NK-92 (cell line): Measurements from ENCODE around the gene PLCG2.
A peak's percentile ranks its signal among the peaks of the same experiment; 100 is the strongest.
"Not testable (repeated sequence)": the region's sequence is repeated elsewhere in the genome, so short reads cannot be mapped to it uniquely, and the experiment has no call there.

Experiments
- DNase-seq: peaks from one replicate; lab custom pipeline; 2025; ENCODE audit not compliant: unreplicated experiment; lab: John Stamatoyannopoulos, UW

PLCG2 gene

DNA sequence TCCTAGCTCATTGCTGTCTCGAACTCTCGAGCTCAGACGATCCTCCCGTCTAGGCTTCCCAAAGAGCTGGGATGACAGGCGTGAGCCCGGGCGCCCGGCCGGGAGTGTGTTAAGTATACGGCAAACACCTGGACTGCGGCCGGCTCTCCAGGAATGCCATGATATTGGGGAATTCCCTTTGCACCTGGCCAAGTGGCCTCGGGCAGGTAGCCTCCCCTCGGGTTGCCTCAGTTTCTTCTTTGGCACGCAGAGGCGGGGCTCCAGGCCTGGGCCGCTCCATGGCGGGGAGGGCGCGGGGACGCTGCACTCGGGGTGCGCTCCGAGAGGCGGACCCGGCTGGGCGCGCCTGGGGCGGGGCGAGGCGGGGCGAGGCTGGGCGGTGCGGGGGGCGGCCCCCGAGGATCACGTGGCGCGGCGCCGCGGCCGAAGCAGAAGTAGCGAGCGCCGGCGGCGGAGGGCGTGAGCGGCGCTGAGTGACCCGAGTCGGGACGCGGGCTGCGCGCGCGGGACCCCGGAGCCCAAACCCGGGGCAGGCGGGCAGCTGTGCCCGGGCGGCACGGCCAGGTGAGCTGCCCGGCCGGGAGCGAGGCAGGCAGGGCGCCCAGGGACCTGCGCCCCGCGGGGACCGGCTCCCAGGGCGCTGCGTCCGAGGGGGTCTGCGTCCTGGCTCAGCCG lies at the start of gene PLCG2:
Gene PLCG2 (plus strand): TSS at position 431 of the 675 bp plus-strand sequence. CDS start 6,699 bp downstream, outside the sequence.
- DNase-seq: no peak

GRCh38 chr16:81729451-81729850 lies 49.6 kb upstream of the PLCG2 start:
- no peak for DNase-seq

GRCh38 chr16:81730090-81731051 lies 48.7 kb upstream of the PLCG2 start:
- DNase-seq: no peak

DNA sequence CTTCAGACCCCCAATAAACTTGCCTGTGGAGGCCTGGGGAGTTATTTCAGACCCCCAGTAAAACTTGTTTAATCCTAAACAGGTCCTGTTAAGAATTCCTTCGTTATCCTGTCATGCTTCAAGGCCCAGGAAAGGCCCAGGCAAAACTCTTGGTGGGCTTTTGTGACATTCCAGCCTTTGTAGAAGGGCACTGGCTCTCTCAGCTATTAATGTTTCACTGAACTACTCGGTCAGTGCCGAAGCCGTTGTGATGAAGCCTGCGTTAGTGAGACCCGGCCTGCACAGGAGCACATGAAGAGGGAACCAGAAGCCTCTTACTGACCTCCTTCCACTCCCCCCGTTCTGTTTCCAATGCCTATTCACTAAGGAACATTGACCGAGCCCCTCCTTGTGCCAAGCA lies 47.4 kb upstream of the PLCG2 start:
- DNase-seq: no peak

DNA sequence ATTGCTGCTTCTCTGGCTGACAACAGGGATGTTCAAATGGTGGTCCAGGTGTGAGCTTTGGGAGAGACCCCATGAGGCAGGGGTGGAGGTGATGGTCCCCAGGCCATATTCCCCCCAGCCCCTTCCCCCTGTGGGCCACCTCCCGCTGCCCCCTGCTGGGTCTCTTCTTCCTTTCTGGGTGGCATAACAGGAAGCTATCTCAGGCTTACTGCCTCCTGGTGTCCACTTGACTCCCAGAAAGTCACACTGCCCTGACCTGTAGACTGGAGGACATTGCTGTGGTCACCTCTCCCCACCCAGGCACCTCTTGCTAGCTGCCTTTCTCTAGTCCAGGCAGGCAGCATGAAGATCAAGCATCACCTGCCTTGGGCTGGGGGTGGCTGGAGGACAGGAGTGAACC lies 46.4 kb upstream of the PLCG2 start:
- no peak for DNase-seq

GRCh38 chr16:81733295-81733694 lies 45.8 kb upstream of the PLCG2 start:
- no peak for DNase-seq

GRCh38 chr16:81734632-81735434 lies 44.3 kb upstream of the PLCG2 start:
- DNase-seq: no peak

- peak; percentile 9 for DNase-seq
Observed at GRCh38 chr16:81737885-81738536, 41.1 kb upstream of the PLCG2 start.

- DNase-seq: no peak
Observed at GRCh38 chr16:81738783-81739496, 40.2 kb upstream of the PLCG2 start.

DNA sequence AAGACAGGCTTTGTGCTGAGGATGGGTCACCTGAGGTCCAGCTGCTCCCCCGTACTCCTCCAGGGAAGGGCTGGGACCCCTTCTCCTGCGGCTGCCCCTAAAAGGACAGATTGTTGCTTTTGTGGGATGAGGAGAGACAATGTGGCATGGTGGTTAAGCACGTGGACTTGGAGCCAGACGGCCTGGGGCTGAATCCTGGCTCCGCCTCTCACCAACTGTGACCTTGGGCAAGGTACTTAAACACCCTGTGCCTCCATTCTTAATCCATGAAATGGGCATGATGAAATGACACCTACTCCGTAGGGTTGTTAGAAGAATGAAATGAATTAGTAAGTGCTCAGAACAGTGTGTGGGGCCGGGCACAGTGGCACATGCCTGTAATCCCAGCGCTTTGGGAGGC lies 39.6 kb upstream of the PLCG2 start:
- no peak for DNase-seq

GRCh38 chr16:81740169-81740568 lies 38.9 kb upstream of the PLCG2 start:
- DNase-seq: no peak

DNA sequence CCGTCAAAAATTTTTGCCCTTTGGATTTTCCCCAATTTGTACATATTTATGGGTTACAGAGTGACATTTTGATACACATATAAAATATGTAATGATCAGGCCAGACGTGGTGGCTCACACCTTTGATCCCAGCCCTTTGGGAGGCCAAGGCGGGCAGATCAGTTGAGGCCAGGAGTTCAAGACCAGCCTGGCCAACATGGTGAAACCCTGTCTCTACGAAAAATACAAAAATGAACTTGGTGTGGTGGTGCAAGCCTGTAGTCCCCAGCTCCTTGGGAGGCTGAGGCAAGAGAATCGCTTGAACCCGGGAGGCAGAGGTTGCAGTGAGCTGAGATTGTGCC lies 37.7 kb upstream of the PLCG2 start:
- not testable (repeated sequence) for DNase-seq

DNA sequence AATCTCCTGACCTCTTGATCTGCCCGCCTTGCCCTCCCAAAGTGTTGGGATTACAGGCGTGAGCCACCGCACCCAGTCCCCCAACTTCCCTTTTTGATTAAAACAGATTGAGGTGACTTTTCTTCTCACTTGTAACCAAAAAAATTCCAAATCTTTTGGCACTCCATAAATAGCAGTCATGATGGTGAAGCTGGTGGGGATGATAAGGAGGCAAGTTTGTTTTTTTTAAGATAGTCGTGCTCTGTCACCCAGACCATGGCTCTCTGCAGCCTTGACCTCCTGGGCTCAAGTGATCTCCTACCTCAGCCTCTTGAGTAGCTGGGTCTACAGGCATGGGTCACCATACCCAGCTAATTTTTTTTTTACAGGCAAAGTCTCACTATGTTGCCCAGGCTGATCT lies 34.7 kb upstream of the PLCG2 start:
- DNase-seq: no peak

DNA sequence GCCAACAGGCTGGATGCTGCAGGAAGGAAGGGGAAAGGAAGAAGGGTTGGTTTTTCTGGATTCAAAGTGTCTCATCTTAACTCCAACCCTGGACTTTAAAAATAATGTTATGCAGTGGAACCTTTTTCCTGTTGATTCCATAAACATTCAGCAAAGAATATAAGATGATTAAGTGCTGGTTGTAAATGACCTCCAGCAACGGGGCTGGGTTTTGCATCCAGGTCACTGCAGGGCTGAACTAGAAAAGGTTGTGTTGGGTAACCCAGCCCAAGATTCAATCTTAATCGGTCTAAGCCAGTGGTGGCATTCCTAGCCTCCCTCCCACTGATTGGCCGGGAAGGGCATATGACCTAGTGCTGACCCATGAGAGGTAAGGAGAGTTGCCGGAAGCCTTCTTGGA lies 34.2 kb upstream of the PLCG2 start:
- no peak for DNase-seq

DNA sequence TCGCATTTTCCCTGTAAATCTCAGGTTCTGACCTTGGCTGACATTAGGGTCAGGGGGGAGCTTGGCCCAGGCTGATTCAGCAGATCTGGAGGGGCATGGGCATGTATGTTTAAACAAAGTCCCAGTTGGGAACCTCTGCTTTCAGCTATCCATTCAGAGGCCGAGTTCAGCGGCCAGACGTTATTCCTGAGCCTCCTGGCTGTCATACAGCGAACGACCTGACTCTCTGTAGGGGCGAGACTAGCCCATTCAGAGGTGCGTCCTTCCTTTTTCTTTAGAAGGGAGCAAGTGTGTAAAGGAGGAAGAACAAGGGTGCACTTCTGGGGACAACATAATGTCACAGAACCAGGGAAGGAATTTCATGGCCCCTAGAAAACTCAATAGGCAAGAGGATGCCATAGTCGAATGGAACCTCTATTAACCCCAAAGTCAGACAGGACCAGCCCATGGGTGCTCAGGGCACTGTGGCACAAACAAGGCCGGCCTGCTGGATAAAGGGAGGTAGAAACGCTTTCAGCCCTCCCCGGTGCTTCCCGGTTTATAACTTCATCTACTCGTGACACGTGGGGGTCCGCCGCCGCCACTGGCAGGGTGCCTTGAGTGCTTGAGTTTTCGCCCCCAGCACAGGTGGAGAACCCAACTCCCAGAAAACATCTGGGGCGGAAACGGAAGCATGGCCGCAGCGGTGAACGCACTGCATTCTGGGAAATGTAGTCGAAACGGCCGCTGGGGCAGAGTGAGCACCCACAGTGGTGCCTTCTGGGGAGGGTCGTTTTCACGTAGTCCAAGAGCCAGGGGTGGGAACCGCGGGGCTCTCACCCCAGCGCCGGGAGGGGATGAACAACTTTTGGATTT lies 33.2 kb upstream of the PLCG2 start:
- no peak for DNase-seq

GRCh38 chr16:81746566-81746965 lies 32.5 kb upstream of the PLCG2 start:
- DNase-seq: no peak

DNA sequence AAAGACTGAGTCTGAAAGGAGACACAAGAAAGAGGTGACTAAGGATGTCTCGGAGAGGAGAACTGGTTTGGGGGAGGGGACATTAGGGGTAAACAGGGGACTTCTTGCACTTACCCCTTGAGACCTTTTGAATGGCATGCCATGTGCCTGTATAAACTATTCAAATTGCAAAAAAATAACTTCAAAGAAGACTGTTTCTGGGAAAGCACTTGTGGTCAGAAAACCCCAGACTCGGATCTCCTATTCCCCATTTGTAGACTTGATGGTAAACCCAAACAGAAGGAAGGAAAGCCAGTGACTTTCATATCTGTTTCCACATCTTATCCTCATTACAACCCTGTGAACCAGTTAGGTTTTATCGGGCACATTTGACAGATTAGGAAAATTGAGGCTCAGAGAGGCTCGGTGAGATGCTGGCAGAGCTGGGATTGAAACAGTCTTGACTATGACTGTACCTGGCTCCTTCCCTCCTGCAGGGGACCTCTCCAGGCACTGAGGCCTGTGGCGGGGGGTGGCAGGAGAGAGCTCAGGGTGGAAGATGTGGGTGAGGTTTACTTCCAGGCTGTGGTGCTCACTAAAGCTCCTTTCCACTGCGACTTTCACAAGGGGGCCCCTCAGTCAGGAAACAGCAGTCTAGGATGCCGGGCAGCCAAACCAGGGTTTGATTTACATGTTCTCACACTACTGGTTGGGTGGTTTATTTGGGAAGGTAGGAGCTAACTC lies 30.5 kb upstream of the PLCG2 start:
- DNase-seq: no peak

DNA sequence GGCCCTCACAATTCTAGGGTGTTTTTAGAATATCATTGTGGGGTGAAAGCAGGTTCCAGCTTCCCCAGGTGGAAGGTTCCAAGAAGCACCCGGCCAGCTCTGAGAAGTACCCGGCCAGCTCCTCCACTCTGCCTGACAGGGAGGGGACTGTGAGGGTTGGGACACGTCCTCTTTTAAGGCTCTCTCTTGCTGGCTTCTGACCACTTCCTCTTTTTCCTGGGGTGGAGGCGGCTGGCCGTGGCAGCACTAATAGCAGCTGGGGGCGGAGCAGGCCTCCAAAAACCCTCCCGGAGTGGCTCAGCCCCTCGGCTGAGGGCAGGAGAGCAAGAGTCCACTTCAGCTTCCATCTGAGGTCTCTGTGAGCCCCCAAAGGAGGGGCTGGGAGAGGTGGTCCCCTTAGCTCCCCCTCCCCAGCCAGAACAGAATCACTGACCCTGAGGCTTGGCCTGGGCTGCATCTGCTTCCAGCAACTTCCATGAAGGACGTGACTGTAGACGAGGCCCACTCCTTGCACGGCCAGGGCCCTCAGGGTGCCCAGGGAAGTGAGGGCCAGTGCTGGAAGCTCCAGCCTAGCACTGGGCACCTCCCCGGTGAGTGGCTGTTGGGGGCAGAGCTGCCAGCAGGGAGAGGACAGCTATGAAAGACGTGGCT lies 26.7 kb upstream of the PLCG2 start:
- DNase-seq: no peak
